Body of pancreas (tissue), 4 donors: ENCODE data around the gene BSX.

Experiments
- CTCF ChIP-seq, 7 experiments: fragments of 450-650 bp in 4 of 7; fragments of 200-600 bp in 3 of 7; sonication (generic) in 3 of 7; IDR thresholded peaks; one replicate each; pipeline ENCODE4 v1.5.1; 2016 to 2019; ENCODE audit warnings: antibody characterized with exemption in 7 of 7
- POLR2A ChIP-seq, 3 donors: fragments of 450-650 bp; IDR thresholded peaks; one replicate each; pipeline ENCODE4 v1.6.1; 2016; ENCODE audit warnings: antibody characterized with exemption in 3 of 3, mild to moderate bottlenecking in 2 of 3

DNA sequence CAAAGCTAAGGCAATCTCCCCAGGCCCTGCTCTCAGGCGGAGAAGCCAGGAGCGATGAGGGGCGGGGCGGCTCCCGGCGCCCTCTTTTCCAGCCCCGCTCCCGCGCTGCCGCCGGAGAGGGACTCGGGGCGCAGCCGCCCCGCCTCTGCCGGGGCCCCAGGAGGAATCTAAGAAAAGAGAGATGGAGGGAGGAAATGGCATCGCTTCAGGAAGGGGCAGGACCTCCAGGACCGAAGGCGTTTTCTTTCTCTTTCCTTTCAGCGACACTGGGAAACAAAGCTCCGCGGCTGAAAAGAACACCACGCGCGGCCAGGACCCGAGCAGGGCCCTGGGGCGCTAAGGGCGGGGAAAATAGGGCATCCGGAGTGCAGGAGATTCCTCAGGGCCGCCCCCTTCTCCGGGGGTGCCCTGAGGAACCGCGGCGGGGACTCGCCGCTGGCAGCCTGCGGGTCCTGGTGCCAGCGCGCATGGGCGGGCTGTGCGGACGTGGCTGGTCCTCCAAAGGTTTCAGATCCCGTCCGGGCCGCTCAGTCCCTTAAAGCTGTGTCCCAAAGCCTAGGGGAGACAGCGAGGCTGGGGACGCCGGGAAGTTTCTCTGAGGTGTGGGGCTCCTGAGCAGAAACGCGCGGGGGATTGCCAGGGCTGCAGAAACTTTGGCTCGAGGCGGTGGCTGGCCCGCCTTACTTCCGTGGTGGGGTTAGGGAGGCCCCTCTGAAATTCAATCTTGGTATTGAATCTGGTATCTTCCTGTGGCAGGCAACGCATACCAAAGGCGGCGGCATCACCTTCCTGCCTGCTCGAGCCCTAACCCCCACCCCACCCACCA is 2.8 kb upstream of the BSX start:
- TF ChIP-seq CTCF (IDR thresholded peaks at IDR 0.05) (no peak), POLR2A (IDR thresholded peaks at IDR 0.05) (no peak)
